Natural killer cell (primary cell): ENCODE results near the gene KLHL13. TPM values are rescaled to one million over a fixed set of nuclear protein-coding genes. Genes with fewer than 3 reads are reported as not detected.

Experiments
- ATAC-seq, 3 donors: fragments of 150-1000 bp in 2 of 3; fragments of 200-7000 bp in 1 of 3; cut with Tn5 transposase; 1 replicate in 1 of 3; 2 replicates in 2 of 3; pipeline ENCODE4 v1.10.0; 2021; ENCODE audit warnings: mild to moderate bottlenecking in 2 of 3, moderate library complexity in 2 of 3
- DNase-seq, 2 donors: peaks; one replicate each; pipeline versions ENCODE4 v3.0.0 to v3.0.0-alpha.2; 2013 to 2021; ENCODE audit warnings: mixed read lengths in 1 of 2
- H3K27ac ChIP-seq: one replicate; pipeline ENCODE4 v1.5.1; 2013; ENCODE audit warnings: mild to moderate bottlenecking, low read length
- H3K27me3 ChIP-seq: one replicate; pipeline ENCODE4 v1.6.1; 2013; ENCODE audit warnings: low read length; ENCODE audit not compliant: control insufficient read depth, insufficient read depth
- H3K36me3 ChIP-seq: one replicate; pipeline ENCODE4 v1.6.1; 2013; ENCODE audit warnings: low read length; ENCODE audit not compliant: control insufficient read depth, insufficient read depth
- H3K4me1 ChIP-seq: one replicate; pipeline ENCODE4 v1.6.1; 2013; ENCODE audit warnings: low read length; ENCODE audit not compliant: control insufficient read depth, insufficient read depth
- H3K4me3 ChIP-seq: one replicate; pipeline ENCODE4 v1.5.1; 2013; ENCODE audit warnings: low read length
- H3K9me3 ChIP-seq: one replicate; pipeline ENCODE4 v1.6.1; 2013; ENCODE audit warnings: low read length; ENCODE audit not compliant: control insufficient read depth, insufficient read depth
- H3K27ac Mint-ChIP-seq, 2 donors: one replicate each; pipeline ENCODE4 v1.8.0; 2022; ENCODE audit warnings: mild to moderate bottlenecking in 2 of 2, mixed read lengths in 2 of 2, moderate library complexity in 1 of 2
- H3K27me3 Mint-ChIP-seq, 2 donors: one replicate each; pipeline ENCODE4 v1.8.0; 2022; ENCODE audit warnings: low read depth in 2 of 2, mixed read lengths in 2 of 2
- H3K36me3 Mint-ChIP-seq: one replicate; pipeline ENCODE4 v1.8.0; 2022; ENCODE audit warnings: mixed read lengths
- H3K4me1 Mint-ChIP-seq, 2 donors: one replicate each; pipeline ENCODE4 v1.8.0; 2022; ENCODE audit warnings: mixed read lengths in 2 of 2
- H3K4me3 Mint-ChIP-seq: one replicate; pipeline ENCODE4 v1.8.0; 2022; ENCODE audit warnings: mild to moderate bottlenecking, moderate library complexity, mixed read lengths
- H3K9me3 Mint-ChIP-seq, 2 donors: one replicate each; pipeline ENCODE4 v1.8.0; 2022; ENCODE audit warnings: mixed read lengths in 2 of 2
- WGBS: methylation state at CpG from one replicate; pipeline ENCODE4 v1.1.7; 2013; ENCODE audit warnings: missing lambda C conversion rate; ENCODE audit not compliant: insufficient coverage; 5-methylcytosine and 5-hydroxymethylcytosine counted together
- intact Hi-C: fragments of 100-400 bp; cut with micrococcal nuclease; formaldehyde crosslinking; loops from one replicate; pipeline ENCODE4 v1.14.2; 2022
- total RNA-seq, 4 donors: library from RNA; stranded (reverse); fragments of 120-200 nt in 1 of 4; gene quantifications; one replicate each; pipeline versions ENCODE4 v1.2.3 to v1.2.4, GENCODE V29; 2013 to 2022
- TF ChIP-seq, protein P1 (sequence below): fragments of 200-600 bp; IDR thresholded peaks from one replicate; pipeline ENCODE4 v1.8.0; 2022; ENCODE audit warnings: antibody characterized with exemption

Gene KLHL13
- total RNA-seq, 3 donors from 2014 or later (not counting 1 experiment from before 2014, with no cell fraction given) = 0.11 to 0.73 (median 0.16) TPM

DNA sequence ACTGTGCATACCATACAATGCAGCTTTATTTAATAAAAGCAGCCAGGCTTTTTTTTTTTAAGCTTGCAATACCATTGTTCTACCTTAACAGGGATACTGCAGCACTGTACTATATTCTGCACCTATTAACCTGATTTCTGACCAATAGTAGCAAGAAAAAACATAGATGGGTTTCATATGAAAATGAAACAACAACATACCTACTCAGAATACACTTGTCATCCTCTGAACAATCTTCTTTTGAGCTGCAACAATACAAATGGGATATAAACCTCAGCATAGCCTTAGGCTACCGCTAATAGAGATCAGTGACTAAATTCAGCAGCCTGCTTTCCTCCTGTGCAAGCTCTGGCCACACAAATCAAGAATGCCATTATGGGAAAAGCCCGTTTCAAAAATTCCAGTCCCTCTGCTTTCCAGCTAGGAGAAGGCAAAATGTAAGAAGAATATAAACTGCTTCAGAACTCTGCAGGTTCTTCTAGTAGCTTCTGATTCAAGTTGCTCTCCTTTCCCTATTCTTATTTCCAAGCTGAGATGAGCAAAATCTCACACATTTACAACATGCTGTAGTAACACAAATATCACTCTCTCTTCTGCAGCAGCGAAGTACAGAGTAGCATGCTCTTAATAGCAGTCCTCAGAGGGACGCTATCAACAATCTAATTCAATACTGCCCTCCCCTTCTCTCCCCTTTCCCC lies 143.4 kb downstream of the KLHL13 start:
- WGBS = 80% methylated on average over 3 of the region's 4 CpGs
- intact Hi-C loops = no loop called here

DNA sequence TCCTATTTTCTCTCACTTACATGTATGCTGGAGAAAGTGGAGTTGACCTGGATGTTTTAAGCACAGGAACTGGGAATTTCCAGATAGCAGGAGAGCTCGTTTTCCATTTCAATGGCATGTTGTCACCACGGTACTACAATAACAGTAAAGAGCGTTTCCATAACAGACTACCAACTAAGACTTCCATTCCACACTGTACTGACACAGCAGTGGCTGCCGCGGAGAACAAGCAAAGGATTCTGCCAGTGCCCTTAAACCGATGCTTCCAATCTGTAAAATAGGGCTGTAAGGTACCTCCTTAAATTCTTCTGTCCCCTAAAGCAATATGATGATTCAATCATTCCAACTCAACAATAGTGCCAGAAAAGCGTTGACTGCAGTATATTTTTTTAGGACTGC lies 143.9 kb downstream of the KLHL13 start:
- H3K4me3 Mint-ChIP-seq = no peak overlapping the region
- intact Hi-C loops = no loop called here

More for the DNA sequence above, 143.4 kb downstream of the KLHL13 start:
- TF ChIP-seq, protein P1, sequence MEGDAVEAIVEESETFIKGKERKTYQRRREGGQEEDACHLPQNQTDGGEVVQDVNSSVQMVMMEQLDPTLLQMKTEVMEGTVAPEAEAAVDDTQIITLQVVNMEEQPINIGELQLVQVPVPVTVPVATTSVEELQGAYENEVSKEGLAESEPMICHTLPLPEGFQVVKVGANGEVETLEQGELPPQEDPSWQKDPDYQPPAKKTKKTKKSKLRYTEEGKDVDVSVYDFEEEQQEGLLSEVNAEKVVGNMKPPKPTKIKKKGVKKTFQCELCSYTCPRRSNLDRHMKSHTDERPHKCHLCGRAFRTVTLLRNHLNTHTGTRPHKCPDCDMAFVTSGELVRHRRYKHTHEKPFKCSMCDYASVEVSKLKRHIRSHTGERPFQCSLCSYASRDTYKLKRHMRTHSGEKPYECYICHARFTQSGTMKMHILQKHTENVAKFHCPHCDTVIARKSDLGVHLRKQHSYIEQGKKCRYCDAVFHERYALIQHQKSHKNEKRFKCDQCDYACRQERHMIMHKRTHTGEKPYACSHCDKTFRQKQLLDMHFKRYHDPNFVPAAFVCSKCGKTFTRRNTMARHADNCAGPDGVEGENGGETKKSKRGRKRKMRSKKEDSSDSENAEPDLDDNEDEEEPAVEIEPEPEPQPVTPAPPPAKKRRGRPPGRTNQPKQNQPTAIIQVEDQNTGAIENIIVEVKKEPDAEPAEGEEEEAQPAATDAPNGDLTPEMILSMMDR = no peak
- no peaks in the 10 kb centered on the region for H3K36me3 Mint-ChIP-seq
- H3K9me3 Mint-ChIP-seq = no peaks in the 10 kb centered on the region
- H3K27me3 Mint-ChIP-seq = no peaks in the 10 kb centered on the region
- H3K4me3 Mint-ChIP-seq = no peak overlapping the region
- no peaks in the 10 kb centered on the region for H3K9me3 ChIP-seq
- DNase-seq = no peak
- no peak overlapping the region for H3K4me3 ChIP-seq
- H3K36me3 ChIP-seq = no peaks in the 10 kb centered on the region
- H3K4me1 ChIP-seq = no peaks in the 10 kb centered on the region
- H3K27ac Mint-ChIP-seq = no peak overlapping the region
- no peaks in the 10 kb centered on the region for H3K4me1 Mint-ChIP-seq
- H3K27ac ChIP-seq = no peak overlapping the region
- H3K27me3 ChIP-seq = no peaks in the 10 kb centered on the region
- ATAC-seq = no peak

DNA sequence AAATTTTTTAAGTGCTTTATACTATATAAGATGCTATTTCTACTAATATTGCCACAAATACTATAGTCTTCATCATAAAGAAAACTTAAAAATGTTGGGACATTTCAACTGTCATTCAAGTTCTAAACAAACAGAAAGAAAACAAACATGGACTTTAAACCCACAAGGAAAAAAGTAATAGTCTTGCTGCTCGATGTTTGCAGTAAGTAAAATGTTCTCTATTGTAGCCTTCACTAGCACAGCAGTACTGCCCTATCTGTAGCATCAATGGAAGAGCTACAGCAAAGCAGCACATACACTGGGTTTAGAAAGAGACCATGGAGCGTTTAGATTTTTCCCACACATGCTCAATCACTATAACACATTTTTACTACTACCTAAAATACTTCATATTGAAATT lies 146.8 kb downstream of the KLHL13 start:
- ATAC-seq = no peak
- Histone ChIP-seq H3K27me3 (no peaks in the 10 kb centered on the region), H3K4me1 (no peaks in the 10 kb centered on the region), H3K9me3 (no peaks in the 10 kb centered on the region), H3K4me3 (no peak overlapping the region), H3K27ac (no peak overlapping the region), H3K36me3 (no peaks in the 10 kb centered on the region)
- DNase-seq = no peak
- Mint-ChIP-seq H3K27me3 (no peaks in the 10 kb centered on the region), H3K36me3 (no peaks in the 10 kb centered on the region), H3K9me3 (no peaks in the 10 kb centered on the region), H3K27ac (no peak overlapping the region), H3K4me1 (no peaks in the 10 kb centered on the region), H3K4me3 (no peak overlapping the region)
- TF ChIP-seq, protein P1 = no peak
- intact Hi-C loops = no loop called here
- 100% methylated on average over 1 of the region's 2 CpGs for WGBS

More for the DNA sequence above, 143.9 kb downstream of the KLHL13 start:
- H3K36me3 ChIP-seq = no peaks in the 10 kb centered on the region
- Mint-ChIP-seq H3K27me3 (no peaks in the 10 kb centered on the region), H3K9me3 (no peaks in the 10 kb centered on the region), H3K4me1 (no peaks in the 10 kb centered on the region), H3K36me3 (no peaks in the 10 kb centered on the region), H3K27ac (no peak overlapping the region)
- TF ChIP-seq, protein P1 = no peak
- 87% methylated on average over 7 of the region's 7 CpGs for WGBS
- no peak for DNase-seq
- no peaks in the 10 kb centered on the region for H3K27me3 ChIP-seq
- H3K27ac ChIP-seq = no peak overlapping the region
- ATAC-seq = no peak
- H3K9me3 ChIP-seq = no peaks in the 10 kb centered on the region
- no peaks in the 10 kb centered on the region for H3K4me1 ChIP-seq
- H3K4me3 ChIP-seq = no peak overlapping the region

DNA sequence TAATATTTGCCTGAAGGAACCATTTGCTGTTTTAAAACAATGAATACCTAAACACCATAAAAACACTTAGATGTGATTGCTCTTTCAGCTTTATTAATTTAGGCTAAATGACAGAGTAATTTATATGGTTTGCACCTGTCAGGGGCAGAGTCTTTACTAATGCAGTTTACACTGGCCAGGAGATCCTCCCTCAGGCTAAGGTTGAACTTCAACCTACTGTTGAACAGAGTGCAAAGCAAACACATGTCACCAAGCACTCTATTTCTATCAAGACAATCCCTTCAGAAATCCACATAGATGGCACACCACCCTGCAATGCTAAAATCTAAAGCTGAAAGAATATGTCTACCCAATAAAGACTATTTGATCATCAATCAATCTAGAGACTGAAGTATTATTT lies 147.3 kb downstream of the KLHL13 start:
- H3K27me3 Mint-ChIP-seq = no peaks in the 10 kb centered on the region
- no peaks in the 10 kb centered on the region for H3K9me3 ChIP-seq
- H3K36me3 ChIP-seq = no peaks in the 10 kb centered on the region
- intact Hi-C loops = no loop called here
- no peak for ATAC-seq
- no peak overlapping the region for H3K27ac ChIP-seq
- no peak overlapping the region for H3K27ac Mint-ChIP-seq
- no peaks in the 10 kb centered on the region for H3K4me1 ChIP-seq
- TF ChIP-seq, protein P1 = no peak
- no peak for DNase-seq
- no peak overlapping the region for H3K4me3 ChIP-seq
- no peaks in the 10 kb centered on the region for H3K36me3 Mint-ChIP-seq
- no peaks in the 10 kb centered on the region for H3K9me3 Mint-ChIP-seq
- no peaks in the 10 kb centered on the region for H3K4me1 Mint-ChIP-seq
- H3K4me3 Mint-ChIP-seq = no peak overlapping the region
- H3K27me3 ChIP-seq = no peaks in the 10 kb centered on the region
